Stimulated activated CD8-positive, alpha-beta memory T cell treated with anti-CD3 and anti-CD28 coated beads, Interleukin-15, amount 100 ng/mL, for 48 hours (primary cell): ENCODE measurements around the gene ERVV-1.
"Not testable (repeated sequence)": the region's sequence is repeated elsewhere in the genome, so short reads cannot be mapped to it uniquely, and the experiment has no call there.

Experiments
- DNase-seq, 2 donors: peaks; one replicate each; pipeline ENCODE4 v3.0.0-alpha.2; 2020; ENCODE audit warnings: low read depth in 2 of 2

ERVV-1 gene

DNA sequence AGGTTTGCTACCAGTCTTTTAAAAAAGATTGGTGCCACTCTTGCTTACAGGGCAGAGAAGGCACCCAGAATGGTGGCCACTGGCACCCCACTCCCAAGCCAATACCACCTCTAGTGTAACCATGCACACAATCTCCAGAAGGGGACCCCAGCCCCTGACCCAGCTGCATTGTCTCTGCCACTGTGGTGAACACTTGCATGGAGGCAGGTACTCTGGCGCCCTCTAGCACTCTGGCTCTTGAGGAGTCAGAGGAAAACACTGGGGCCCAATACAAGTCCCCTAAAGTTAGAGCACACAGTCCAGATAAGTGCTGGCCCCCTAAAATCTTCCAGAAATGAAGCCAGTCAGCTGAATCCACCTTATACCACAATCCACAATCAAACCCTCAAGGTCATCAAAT, 6.0 kb downstream of the ERVV-1 start:
- DNase-seq, result no peak

DNA sequence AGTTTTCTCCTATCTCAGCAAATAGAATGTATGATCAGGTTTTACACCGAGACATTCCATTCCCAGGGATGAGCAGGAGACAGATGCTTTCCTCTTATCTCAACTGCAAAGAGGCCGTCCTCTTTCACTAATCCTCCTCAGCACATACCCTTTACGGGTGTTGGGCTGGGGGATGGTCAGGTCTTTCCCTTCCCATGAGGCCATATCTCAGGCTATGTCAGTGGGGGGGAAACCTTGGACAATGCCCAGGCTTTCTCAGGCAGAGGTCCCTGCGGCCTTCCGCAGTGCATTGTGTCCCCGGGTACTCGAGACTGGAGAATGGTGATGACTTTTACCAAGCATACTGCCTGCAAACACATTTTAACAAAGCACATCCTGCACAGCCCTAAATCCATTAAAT, 14.6 kb downstream of the ERVV-1 start:
- not testable (repeated sequence) for DNase-seq

DNA sequence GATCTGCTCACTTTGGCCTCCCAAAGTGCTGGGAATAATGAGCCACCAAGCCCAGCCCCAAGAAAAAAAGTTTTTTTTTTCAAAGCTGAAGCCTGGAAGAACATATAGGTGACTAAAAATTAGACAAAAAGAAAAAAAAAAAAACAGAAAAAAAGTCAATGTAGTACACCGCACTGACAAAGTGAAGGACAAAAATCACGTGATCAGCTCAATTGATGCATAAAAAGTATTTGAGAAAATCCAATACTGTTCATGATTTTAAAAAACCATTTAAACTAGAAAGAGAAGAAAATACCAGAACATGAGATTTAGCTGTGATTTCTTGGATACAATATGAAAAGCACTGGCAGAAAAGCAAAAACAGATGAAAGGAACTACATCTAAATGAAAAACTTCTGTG, 20.3 kb downstream of the ERVV-1 start:
- DNase-seq, result no peak

DNA sequence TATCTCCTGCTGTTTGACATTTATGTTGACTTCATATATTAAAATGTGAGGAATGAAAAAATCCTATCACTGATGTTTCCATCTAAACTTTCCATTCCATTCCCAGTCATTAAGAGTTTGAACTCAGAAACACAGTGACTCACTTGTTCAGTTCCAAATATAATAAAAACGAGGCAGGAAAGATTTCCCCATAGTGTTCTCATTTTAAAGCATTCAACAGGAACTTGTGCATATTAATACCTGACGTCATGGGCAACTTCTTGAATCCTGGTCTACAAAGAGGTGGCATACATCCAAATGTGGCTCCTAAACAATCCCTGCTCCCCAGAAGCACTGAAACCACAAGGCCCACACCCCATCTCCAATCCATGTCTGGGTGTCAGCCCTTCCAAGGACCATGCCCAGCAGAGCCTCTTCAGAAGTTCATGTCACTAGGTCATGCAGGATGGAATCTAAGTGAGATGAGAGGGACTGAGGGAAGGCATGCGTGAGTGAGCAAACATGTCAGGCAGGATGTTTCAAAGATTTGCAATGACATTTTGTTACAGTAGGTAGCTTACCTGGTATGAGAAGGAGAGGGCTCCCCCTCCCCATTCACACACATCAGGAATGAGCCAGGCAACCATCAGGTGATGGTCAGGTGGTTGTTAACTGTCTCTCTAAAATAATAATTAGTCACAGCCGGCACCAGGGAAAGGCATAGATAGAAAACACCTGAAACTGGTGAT, 21.4 kb downstream of the ERVV-1 start:
- DNase-seq, result no peak

DNA sequence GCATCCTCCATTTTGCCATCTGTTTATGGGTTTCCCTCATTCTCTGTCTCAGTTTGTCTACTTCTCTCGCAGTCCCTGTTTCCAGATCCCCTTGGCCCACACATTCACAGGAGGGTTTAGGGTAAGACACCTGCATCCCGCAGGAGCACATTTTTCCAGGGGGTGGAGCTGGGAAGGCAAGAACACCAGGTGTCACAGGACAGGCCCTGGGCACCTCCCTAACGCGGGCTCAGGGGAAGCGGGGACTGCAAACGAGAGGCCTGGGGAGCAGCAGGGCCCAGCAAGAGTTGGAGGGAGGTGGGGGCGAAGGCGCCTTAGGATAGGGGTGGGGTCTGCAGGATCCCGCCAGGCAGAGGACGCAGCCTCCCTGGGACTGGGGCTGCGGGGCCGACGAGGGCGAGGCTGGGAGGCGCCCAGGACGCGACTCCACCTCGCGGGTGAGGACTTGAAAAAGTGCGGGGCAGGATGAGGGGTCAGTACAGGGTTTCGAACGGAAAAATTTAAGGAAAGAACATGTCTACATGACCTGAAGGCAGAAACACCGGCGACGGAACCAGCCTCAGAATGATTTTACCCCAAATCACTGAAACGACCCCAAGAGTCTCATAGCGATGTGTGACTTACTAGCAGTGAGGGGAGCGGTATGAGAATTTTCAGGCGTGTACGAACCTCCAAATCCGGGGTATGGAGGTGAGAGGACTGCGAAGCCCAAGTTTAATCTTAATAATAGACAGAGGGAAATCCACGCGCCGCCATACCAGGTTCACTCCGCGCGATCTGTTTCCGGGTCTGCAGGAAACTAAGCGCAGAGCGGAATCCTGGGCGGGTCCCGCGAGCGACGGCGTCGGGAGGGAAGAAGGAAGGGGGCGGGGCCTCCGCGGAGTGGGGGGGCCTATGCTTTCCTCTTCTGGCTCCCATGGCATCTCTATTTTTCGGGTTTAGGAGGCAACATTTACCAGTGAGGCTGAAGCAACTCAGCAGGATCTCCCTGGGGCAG, 23.7 kb downstream of the ERVV-1 start:
- no peak for DNase-seq

DNA sequence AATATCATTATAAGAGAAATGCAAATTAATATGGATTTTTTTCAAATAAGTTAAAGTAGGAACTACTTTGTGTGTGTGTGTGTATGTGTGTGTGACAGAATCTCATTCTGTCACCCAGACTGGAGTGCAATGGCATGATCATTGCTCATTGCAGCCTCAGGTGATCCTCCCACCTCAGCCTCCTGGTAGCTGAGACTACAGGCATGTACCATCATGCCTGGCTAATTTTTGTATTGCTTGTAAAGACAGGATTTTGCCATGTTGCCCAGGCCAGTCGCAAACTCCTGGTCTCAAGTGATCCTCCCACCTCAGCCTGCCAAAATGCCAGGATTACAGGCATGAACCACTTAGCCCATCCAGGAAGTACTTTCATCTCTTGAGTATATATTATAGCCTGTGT, 27.6 kb downstream of the ERVV-1 start:
- DNase-seq, result no peak

DNA sequence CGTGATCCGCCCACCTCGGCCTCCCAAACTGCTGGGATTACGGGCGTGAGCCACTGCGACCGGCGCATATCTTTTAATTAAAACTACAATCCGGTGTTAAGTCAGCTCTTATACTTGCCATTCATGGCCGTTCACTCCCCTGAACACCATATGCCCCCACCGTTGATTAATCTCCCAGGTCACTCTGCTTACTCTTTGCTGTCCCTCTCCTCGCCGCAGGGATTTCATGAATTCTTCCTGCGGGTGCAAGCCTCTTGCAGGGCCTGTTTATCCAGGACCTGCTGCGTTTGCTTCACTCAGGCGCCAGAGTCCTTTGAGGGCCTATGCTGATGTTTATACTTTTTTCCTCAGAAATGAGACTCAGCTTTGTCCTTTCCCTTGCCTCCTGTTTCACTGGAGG, 31.8 kb downstream of the ERVV-1 start:
- DNase-seq, result no peak

DNA sequence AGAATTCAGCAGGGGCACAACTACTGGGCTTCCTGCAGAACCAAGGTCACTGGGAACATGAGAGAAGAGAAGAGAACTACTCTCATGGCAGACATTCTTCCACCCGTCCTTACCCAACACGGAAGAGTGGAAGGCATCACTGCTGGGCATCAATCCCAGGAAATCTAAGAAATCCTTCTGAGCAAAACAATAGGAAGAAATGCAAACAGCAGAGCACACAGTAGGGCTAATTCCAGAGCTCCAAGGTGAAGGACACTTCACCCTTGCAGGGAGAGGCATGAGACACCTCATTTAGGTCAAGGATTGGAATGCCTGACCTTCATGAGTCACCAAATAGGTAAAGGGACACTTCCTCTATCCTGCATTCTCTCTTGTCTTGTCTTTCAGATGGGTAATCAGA, 33.7 kb downstream of the ERVV-1 start:
- no peak for DNase-seq

DNA sequence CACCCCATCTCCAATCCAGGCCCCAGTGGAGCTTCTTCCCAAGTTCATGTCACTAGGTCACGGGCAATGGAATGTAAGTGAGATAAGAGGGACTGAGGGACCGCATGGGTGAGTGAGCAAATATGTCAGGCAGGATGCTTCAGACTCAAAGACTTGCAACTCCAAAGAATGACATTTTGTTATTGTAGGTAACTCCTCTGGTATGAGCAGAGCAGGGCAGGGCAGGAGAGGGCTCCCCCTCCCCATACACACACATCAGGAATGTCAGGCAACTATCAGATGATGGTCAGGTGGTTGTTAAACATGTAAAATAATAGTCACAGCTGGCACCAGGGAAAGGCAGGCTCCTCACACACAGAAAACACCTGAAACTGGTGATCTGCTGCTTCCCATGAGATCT, 41.4 kb downstream of the ERVV-1 start:
- no peak for DNase-seq

DNA sequence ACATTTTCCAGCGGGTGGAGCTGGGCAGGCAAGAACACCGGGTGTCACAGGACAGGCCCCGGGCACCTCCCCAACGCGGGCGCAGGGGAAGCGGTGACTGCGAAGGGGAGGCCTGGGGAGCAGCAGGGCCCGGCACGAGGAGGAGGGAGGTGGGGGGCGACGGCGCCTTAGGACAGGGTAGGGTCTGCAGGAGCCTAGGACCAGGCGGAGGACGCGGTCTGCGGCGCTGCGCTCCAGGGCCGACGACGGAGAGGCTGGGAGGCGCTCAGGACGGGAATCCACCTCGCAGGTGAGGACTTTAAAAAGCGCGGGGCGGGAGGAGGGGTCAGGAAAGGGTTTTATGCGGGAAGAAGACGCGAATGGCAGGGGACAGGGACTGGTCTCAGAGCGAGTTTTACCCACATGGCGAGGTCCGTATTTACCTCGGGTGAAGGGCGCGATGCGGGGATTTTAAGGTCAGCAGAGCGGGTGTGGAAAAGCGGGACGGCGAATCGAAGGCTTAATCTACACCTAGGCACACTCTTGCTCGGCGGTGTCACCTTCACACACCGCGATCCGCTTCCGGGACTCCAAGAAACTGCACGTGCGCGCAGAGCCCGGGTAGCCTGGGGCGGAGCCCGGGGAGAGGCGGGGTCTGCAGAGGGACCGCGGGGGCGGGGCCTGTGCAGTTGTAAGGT, 44.3 kb downstream of the ERVV-1 start:
- DNase-seq, result no peak
